ENCODE data around the gene LYZL1.

DNA sequence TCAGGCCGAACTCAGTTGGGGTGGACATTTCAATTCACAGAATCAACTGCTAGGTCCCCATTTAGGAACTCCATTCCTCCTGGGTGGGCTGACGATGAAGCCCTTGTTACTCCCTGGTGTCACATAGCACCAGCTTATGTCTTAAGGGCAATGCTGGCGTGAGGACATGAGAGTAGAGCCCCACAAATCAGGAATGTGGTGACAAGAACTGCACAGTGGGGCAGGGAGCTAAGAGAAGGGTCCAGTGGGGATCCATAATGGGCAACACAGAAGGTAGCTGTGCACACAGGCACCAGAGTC, 57.0 kb downstream of the LYZL1 start:
- TF ChIP-seq, protein P1, sequence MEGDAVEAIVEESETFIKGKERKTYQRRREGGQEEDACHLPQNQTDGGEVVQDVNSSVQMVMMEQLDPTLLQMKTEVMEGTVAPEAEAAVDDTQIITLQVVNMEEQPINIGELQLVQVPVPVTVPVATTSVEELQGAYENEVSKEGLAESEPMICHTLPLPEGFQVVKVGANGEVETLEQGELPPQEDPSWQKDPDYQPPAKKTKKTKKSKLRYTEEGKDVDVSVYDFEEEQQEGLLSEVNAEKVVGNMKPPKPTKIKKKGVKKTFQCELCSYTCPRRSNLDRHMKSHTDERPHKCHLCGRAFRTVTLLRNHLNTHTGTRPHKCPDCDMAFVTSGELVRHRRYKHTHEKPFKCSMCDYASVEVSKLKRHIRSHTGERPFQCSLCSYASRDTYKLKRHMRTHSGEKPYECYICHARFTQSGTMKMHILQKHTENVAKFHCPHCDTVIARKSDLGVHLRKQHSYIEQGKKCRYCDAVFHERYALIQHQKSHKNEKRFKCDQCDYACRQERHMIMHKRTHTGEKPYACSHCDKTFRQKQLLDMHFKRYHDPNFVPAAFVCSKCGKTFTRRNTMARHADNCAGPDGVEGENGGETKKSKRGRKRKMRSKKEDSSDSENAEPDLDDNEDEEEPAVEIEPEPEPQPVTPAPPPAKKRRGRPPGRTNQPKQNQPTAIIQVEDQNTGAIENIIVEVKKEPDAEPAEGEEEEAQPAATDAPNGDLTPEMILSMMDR (IDR thresholded peaks at IDR 0.05): no peak
- TF ChIP-seq POLR2A (IDR thresholded peaks at IDR 0.05): no peak
